ENCODE results near the gene DLGAP1. TPM values are rescaled to one million over a fixed set of nuclear protein-coding genes. Genes with fewer than 3 reads are reported as not detected.

The DLGAP1 gene
- total RNA-seq, 1 donor from 2014 or later = 0.05 TPM

DNA sequence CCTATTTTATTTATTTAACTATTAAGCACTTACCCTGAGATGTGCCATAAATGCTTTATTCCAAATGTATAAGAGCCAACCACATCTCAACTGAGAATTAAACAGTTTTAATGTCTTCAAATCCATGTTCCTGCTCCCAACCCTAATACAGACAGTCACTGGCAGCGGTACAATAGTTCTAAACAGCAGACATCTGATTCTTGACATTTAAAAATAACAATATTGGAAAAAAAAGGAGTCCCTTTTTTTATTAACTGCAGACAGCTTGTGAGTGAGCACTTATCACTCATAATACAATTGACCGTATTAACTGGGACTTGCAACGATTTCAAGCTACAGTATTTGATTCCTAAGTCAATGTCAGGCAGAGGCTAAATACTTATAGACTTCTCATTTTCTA lies 580.5 kb downstream of the DLGAP1 start:
- peaks cover 61% of the 10 kb centered on the region for H3K27me3 Mint-ChIP-seq (ENCODE audit: unreplicated experiment)
- H3K36me3 Mint-ChIP-seq (ENCODE audit: unreplicated experiment) = no peaks in the 10 kb centered on the region
- H3K4me3 Mint-ChIP-seq (ENCODE audit: unreplicated experiment) = no peak overlapping the region
- TF ChIP-seq, protein P1, sequence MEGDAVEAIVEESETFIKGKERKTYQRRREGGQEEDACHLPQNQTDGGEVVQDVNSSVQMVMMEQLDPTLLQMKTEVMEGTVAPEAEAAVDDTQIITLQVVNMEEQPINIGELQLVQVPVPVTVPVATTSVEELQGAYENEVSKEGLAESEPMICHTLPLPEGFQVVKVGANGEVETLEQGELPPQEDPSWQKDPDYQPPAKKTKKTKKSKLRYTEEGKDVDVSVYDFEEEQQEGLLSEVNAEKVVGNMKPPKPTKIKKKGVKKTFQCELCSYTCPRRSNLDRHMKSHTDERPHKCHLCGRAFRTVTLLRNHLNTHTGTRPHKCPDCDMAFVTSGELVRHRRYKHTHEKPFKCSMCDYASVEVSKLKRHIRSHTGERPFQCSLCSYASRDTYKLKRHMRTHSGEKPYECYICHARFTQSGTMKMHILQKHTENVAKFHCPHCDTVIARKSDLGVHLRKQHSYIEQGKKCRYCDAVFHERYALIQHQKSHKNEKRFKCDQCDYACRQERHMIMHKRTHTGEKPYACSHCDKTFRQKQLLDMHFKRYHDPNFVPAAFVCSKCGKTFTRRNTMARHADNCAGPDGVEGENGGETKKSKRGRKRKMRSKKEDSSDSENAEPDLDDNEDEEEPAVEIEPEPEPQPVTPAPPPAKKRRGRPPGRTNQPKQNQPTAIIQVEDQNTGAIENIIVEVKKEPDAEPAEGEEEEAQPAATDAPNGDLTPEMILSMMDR (IDR thresholded peaks at IDR 0.05) = no peak
- H3K27ac Mint-ChIP-seq (ENCODE audit: unreplicated experiment) = no peak overlapping the region
- H3K4me1 Mint-ChIP-seq (ENCODE audit: unreplicated experiment) = peaks cover 4% of the 10 kb centered on the region
- H3K9me3 Mint-ChIP-seq (ENCODE audit: unreplicated experiment) = no peaks in the 10 kb centered on the region
- no peak for DNase-seq (ENCODE audit: extremely low spot score, unreplicated experiment)

DNA sequence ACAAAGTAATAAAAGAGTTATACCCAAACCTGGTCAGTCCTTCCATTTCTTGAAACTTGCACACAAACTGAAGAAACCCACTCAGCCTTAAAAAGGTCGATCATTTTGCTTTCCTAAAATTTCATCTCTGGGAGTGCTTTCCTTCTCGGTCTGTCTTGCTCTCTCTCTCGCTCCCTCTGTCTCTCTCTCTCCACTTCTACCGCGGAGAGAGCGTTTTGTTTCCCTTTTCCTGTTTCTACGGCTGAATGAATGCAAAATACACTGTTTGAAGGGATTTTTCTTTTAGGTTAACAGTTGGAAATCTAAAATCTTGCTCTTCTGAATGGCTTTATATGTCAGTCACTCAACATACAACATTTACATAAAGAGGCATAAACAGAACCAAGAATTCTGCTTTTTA lies 581.0 kb downstream of the DLGAP1 start:
- no peak for DNase-seq (ENCODE audit: extremely low spot score, unreplicated experiment)
- Mint-ChIP-seq H3K4me1 (ENCODE audit: unreplicated experiment) (peaks cover 4% of the 10 kb centered on the region), H3K9me3 (ENCODE audit: unreplicated experiment) (no peaks in the 10 kb centered on the region), H3K27me3 (ENCODE audit: unreplicated experiment) (peaks cover 61% of the 10 kb centered on the region), H3K27ac (ENCODE audit: unreplicated experiment) (no peak overlapping the region), H3K4me3 (ENCODE audit: unreplicated experiment) (peak overlapping the region; percentile 0), H3K36me3 (ENCODE audit: unreplicated experiment) (no peaks in the 10 kb centered on the region)
- TF ChIP-seq, protein P1 (IDR thresholded peaks at IDR 0.05) = no peak

DNA sequence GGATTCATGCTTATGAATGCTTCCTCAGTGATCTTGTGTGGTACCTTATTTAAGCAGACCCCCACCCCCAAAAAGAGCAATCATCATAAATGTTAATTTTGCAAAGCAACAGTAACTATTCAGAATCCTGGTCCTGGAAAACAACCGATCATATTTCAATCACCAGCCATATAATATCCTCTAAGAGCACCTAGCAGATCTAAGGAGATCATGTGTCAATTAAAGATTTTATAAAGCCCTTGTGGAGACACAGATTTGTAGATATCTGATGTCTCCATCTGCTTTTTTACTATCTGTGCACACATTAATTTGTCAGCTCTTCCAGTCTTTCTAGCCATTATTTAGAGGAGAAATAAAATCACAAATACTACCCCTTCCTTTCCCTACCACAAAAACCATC lies 581.4 kb downstream of the DLGAP1 start:
- Mint-ChIP-seq H3K27ac (ENCODE audit: unreplicated experiment) (no peak overlapping the region), H3K36me3 (ENCODE audit: unreplicated experiment) (no peaks in the 10 kb centered on the region), H3K27me3 (ENCODE audit: unreplicated experiment) (peaks cover 59% of the 10 kb centered on the region), H3K4me1 (ENCODE audit: unreplicated experiment) (peaks cover 4% of the 10 kb centered on the region), H3K9me3 (ENCODE audit: unreplicated experiment) (no peaks in the 10 kb centered on the region), H3K4me3 (ENCODE audit: unreplicated experiment) (no peak overlapping the region)
- no peak for DNase-seq (ENCODE audit: extremely low spot score, unreplicated experiment)
- TF ChIP-seq, protein P1 (IDR thresholded peaks at IDR 0.05) = no peak

- Mint-ChIP-seq H3K36me3 (ENCODE audit: unreplicated experiment) (no peaks in the 10 kb centered on the region), H3K4me3 (ENCODE audit: unreplicated experiment) (no peak overlapping the region), H3K9me3 (ENCODE audit: unreplicated experiment) (no peaks in the 10 kb centered on the region), H3K4me1 (ENCODE audit: unreplicated experiment) (peaks cover 4% of the 10 kb centered on the region), H3K27ac (ENCODE audit: unreplicated experiment) (no peak overlapping the region), H3K27me3 (ENCODE audit: unreplicated experiment) (peaks cover 54% of the 10 kb centered on the region)
- DNase-seq (ENCODE audit: extremely low spot score, unreplicated experiment) = no peak
- TF ChIP-seq, protein P1 (IDR thresholded peaks at IDR 0.05) = no peak
These were observed 581.9 kb downstream of the DLGAP1 start for GRCh38 chr18:3873211-3873610.

DNA sequence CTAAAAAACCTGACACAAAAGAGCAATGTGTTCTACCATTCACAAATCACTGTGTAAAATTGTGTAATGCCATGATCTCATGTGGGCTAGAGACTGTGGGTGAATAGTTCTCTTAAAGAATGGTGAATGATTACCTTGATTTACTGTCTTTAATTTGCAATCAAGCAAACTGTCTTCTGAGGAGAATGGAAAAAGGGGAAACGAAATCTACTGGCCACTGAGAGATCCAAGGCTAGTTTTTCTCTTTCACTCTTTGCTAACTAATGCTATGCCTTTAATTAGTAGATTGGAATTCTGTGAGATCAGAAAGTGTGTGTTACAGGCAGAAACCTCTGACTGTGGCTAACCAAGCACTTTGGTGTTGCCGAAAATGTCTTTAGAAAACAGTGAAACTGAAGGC lies 582.5 kb downstream of the DLGAP1 start:
- Mint-ChIP-seq H3K27me3 (ENCODE audit: unreplicated experiment) (peaks cover 49% of the 10 kb centered on the region), H3K27ac (ENCODE audit: unreplicated experiment) (no peak overlapping the region), H3K9me3 (ENCODE audit: unreplicated experiment) (no peaks in the 10 kb centered on the region), H3K4me3 (ENCODE audit: unreplicated experiment) (no peak overlapping the region), H3K36me3 (ENCODE audit: unreplicated experiment) (no peaks in the 10 kb centered on the region), H3K4me1 (ENCODE audit: unreplicated experiment) (peaks cover 4% of the 10 kb centered on the region)
- DNase-seq (ENCODE audit: extremely low spot score, unreplicated experiment) = no peak
- TF ChIP-seq, protein P1 (IDR thresholded peaks at IDR 0.05) = no peak
